GM12891 (cell line): ENCODE data around the gene GTPBP3.

Experiments
- POLR2A ChIP-seq: IDR thresholded peaks from 2 replicates; pipeline ENCODE4 v1.6.1; 2011; ENCODE audit warnings: low read depth, low read length, control low read depth
- POLR2AphosphoS5 ChIP-seq: IDR thresholded peaks from 2 replicates; pipeline ENCODE4 v1.6.1; 2011; ENCODE audit warnings: low read depth, low read length, control low read depth
- TAF1 ChIP-seq: IDR thresholded peaks from 2 replicates; pipeline ENCODE4 v1.6.1; 2011; ENCODE audit warnings: low read depth, low read length, control low read depth

GRCh38 chr19:17389957-17390664 lies 52.8 kb downstream of the GTPBP3 start:
- no peak for TF ChIP-seq POLR2A
- no peak for TF ChIP-seq TAF1
- no peak for TF ChIP-seq POLR2AphosphoS5
